Vagina (tissue), 2 donors: ENCODE measurements around the gene NUDT1.

Source experiments
- POLR2A ChIP-seq, 2 donors: fragments of 450-650 bp; IDR thresholded peaks; one replicate each; pipeline ENCODE4 v1.6.1; 2017; ENCODE audit warnings: antibody characterized with exemption in 2 of 2, mild to moderate bottlenecking in 2 of 2, moderate library complexity in 2 of 2
- POLR2AphosphoS5 ChIP-seq, 2 donors: sonication (generic); formaldehyde crosslinking; IDR thresholded peaks; one replicate each; pipeline ENCODE4 v1.9.0; 2017; ENCODE audit warnings: antibody characterized with exemption in 2 of 2, mild to moderate bottlenecking in 2 of 2, low read depth in 1 of 2; ENCODE audit not compliant: insufficient read depth in 1 of 2
- TF ChIP-seq, protein P1 (sequence below), 3 experiments: fragments of 450-650 bp in 2 of 3; fragments of 200-600 bp in 1 of 3; sonication (generic) in 1 of 3; IDR thresholded peaks; one replicate each; pipeline ENCODE4 v1.5.1; 2017 to 2019; ENCODE audit warnings: antibody characterized with exemption in 3 of 3, mild to moderate bottlenecking in 2 of 3, moderate library complexity in 2 of 3

DNA sequence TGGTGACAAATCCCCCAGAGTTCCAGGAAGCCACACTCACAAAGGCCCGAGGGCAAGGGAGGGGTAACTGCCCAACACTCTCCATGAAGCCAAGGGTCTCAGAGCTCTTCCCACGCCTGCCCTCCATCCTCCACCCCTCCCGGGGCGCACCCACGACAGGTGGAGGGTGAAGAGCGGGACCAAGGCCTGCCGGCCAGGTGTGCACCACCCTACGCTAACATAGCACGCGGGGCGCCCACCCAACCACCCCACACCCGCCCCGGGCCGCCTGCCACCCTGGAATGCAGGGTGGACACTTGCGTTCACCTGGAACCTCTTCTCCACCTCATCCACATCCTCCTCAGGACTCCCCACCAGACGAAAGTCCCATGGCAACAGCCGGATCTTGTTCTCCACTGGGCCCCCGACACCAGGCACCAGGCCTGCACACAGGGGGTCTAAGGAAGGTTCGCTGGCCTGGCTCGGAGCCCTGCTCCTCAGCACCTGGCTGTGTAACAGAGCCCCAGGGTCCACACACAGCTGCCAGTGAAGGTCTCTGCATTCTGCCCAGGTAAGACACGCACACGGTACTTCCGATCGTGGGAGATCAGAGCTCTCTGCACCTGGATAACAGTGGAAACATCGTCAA is 42.0 kb upstream of the NUDT1 start:
- TF ChIP-seq, protein P1, sequence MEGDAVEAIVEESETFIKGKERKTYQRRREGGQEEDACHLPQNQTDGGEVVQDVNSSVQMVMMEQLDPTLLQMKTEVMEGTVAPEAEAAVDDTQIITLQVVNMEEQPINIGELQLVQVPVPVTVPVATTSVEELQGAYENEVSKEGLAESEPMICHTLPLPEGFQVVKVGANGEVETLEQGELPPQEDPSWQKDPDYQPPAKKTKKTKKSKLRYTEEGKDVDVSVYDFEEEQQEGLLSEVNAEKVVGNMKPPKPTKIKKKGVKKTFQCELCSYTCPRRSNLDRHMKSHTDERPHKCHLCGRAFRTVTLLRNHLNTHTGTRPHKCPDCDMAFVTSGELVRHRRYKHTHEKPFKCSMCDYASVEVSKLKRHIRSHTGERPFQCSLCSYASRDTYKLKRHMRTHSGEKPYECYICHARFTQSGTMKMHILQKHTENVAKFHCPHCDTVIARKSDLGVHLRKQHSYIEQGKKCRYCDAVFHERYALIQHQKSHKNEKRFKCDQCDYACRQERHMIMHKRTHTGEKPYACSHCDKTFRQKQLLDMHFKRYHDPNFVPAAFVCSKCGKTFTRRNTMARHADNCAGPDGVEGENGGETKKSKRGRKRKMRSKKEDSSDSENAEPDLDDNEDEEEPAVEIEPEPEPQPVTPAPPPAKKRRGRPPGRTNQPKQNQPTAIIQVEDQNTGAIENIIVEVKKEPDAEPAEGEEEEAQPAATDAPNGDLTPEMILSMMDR (IDR thresholded peaks at IDR 0.05): no peak
- no peak for TF ChIP-seq POLR2AphosphoS5 (IDR thresholded peaks at IDR 0.05; ENCODE audit: insufficient read depth in 1 of 2, low read depth in 1 of 2)
- TF ChIP-seq POLR2A (IDR thresholded peaks at IDR 0.05): no peak
